IMR-90 (cell line): ENCODE measurements around the gene RNF4.

Experiments used
- CEBPB ChIP-seq: IDR thresholded peaks from 2 replicates; pipeline ENCODE4 v1.6.1; 2012; ENCODE audit warnings: low read depth, low read length, improper control_type of control experiment
- MAZ ChIP-seq: IDR thresholded peaks from 2 replicates; pipeline ENCODE4 v1.6.1; 2012; ENCODE audit warnings: low read depth, mild to moderate bottlenecking, low read length, improper control_type of control experiment, moderate library complexity, borderline replicate concordance
- POLR2A ChIP-seq: IDR thresholded peaks from 2 replicates; pipeline ENCODE4 v1.6.1; 2012; ENCODE audit warnings: mild to moderate bottlenecking, low read depth, low read length
- RAD21 ChIP-seq: IDR thresholded peaks from 2 replicates; pipeline ENCODE4 v1.6.1; 2012; ENCODE audit warnings: low read length, improper control_type of control experiment
- TF ChIP-seq, protein P1 (sequence below): conservative IDR thresholded peaks from 2 replicates; pipeline ENCODE4 v1.5.1; 2012; ENCODE audit warnings: mild to moderate bottlenecking, low read depth, low read length, improper control_type of control experiment

DNA sequence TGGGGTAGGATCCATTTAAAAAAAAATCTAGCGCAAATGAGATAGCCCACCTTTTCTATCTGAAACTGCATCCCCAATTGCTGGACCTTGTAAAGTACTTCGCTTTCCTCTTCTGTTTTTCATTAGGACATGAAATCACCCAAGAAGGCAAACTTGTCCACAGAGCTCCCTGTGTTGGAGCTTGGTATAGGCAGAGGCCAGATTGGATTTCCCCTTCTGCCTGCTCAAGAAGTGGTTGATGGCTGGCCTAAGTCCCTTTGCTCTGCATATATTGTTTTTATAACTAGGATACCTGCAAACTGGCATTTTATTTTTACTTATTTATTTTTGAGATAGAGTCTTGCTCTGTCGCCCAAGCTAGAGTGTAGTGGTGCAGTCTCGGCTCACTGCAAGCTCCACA is 28.4 kb downstream of the RNF4 start:
- TF ChIP-seq, protein P1, sequence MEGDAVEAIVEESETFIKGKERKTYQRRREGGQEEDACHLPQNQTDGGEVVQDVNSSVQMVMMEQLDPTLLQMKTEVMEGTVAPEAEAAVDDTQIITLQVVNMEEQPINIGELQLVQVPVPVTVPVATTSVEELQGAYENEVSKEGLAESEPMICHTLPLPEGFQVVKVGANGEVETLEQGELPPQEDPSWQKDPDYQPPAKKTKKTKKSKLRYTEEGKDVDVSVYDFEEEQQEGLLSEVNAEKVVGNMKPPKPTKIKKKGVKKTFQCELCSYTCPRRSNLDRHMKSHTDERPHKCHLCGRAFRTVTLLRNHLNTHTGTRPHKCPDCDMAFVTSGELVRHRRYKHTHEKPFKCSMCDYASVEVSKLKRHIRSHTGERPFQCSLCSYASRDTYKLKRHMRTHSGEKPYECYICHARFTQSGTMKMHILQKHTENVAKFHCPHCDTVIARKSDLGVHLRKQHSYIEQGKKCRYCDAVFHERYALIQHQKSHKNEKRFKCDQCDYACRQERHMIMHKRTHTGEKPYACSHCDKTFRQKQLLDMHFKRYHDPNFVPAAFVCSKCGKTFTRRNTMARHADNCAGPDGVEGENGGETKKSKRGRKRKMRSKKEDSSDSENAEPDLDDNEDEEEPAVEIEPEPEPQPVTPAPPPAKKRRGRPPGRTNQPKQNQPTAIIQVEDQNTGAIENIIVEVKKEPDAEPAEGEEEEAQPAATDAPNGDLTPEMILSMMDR, result no peak
- TF ChIP-seq RAD21 (no peak), POLR2A (no peak), MAZ (no peak), CEBPB (no peak)
